Colonic mucosa (tissue), 4 donors: ENCODE measurements around the gene TNFSF12. TPM values are rescaled to one million over a fixed set of nuclear protein-coding genes. Genes with fewer than 3 reads are reported as not detected.
A peak's percentile ranks its signal among the peaks of the same experiment; 100 is the strongest.

ENCODE experiments used
- DNase-seq: peaks from one replicate; pipeline ENCODE4 v3.0.0-alpha.2; 2020
- H3K27ac ChIP-seq: fragments of 200-600 bp; one replicate; pipeline ENCODE4 v1.8.0; 2021
- H3K27me3 ChIP-seq: fragments of 200-600 bp; one replicate; pipeline ENCODE4 v1.8.0; 2021
- H3K36me3 ChIP-seq: fragments of 200-600 bp; one replicate; pipeline ENCODE4 v1.8.0; 2021
- H3K4me1 ChIP-seq: fragments of 200-600 bp; one replicate; pipeline ENCODE4 v1.8.0; 2021; ENCODE audit warnings: mild to moderate bottlenecking
- H3K4me3 ChIP-seq: fragments of 200-600 bp; one replicate; pipeline ENCODE4 v1.8.0; 2021
- H3K9ac ChIP-seq, 2 donors: one replicate each; pipeline ENCODE4 v1.7.0; 2013; ENCODE audit warnings: control low read depth in 2 of 2, low read depth in 2 of 2, low read length in 2 of 2
- H3K9me3 ChIP-seq: fragments of 200-600 bp; one replicate; pipeline ENCODE4 v1.8.0; 2021
- intact Hi-C: fragments of 100-400 bp; cut with DNase I; formaldehyde crosslinking; loops from one replicate; pipeline ENCODE4 v1.14.1; 2022
- total RNA-seq, 2 donors: library from RNA; stranded (reverse); fragmentation: NEBNext Ultra II Directional in 1 of 2; extraction: Animal tissue kit (Norgen Biotek cat#: 25700) in 1 of 2; gene quantifications; one replicate each; pipeline ENCODE4 v1.2.1, GENCODE V29; 2021
- TF ChIP-seq, protein P1 (sequence below): fragments of 200-600 bp; IDR thresholded peaks from one replicate; pipeline ENCODE4 v1.8.0; 2022; ENCODE audit warnings: antibody characterized with exemption, mild to moderate bottlenecking
- donor health status: healthy.
- donor health status: DM: no; HTN: no; CAD: no.
- donor health status: DM: no; HTN: no; CAD: no.

TNFSF12 gene
- total RNA-seq, 2 donors from 2014 or later = 11.4 to 18.3 TPM

DNA sequence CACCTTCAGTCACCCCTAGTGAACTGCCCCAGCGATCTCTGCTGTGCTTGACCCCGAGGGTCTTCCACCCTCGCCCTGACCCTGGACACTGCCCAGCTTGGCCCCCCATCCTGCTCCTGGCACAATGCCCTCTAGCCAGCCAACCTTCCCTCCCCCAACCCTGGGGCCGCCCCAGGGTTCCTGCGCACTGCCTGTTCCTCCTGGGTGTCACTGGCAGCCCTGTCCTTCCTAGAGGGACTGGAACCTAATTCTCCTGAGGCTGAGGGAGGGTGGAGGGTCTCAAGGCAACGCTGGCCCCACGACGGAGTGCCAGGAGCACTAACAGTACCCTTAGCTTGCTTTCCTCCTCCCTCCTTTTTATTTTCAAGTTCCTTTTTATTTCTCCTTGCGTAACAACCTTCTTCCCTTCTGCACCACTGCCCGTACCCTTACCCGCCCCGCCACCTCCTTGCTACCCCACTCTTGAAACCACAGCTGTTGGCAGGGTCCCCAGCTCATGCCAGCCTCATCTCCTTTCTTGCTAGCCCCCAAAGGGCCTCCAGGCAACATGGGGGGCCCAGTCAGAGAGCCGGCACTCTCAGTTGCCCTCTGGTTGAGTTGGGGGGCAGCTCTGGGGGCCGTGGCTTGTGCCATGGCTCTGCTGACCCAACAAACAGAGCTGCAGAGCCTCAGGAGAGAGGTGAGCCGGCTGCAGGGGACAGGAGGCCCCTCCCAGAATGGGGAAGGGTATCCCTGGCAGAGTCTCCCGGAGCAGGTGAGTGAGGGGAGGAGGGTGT lies 9.9 kb downstream of the TNFSF12 start, which contains the start of gene TNFSF13:
TNFSF13 (plus strand) TSS at position 207 of the 776 bp plus-strand sequence; CDS start at position 497, 290 bp downstream.
- peak within 1 kb of the TSS; percentile 43 for H3K4me3 ChIP-seq
- H3K27ac ChIP-seq = peak within 1 kb of the TSS; percentile 95
- TF ChIP-seq, protein P1, sequence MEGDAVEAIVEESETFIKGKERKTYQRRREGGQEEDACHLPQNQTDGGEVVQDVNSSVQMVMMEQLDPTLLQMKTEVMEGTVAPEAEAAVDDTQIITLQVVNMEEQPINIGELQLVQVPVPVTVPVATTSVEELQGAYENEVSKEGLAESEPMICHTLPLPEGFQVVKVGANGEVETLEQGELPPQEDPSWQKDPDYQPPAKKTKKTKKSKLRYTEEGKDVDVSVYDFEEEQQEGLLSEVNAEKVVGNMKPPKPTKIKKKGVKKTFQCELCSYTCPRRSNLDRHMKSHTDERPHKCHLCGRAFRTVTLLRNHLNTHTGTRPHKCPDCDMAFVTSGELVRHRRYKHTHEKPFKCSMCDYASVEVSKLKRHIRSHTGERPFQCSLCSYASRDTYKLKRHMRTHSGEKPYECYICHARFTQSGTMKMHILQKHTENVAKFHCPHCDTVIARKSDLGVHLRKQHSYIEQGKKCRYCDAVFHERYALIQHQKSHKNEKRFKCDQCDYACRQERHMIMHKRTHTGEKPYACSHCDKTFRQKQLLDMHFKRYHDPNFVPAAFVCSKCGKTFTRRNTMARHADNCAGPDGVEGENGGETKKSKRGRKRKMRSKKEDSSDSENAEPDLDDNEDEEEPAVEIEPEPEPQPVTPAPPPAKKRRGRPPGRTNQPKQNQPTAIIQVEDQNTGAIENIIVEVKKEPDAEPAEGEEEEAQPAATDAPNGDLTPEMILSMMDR = no peak
- intact Hi-C loops = no loop called here
- no peaks in the 10 kb centered on the region for H3K27me3 ChIP-seq
- DNase-seq = peak; percentile 80
- H3K9ac ChIP-seq = peak within 1 kb of the TSS; percentile 71 to 100
- no peaks in the 10 kb centered on the region for H3K9me3 ChIP-seq
- H3K36me3 ChIP-seq = no peaks in the 10 kb centered on the region
- peaks cover 25% of the 10 kb centered on the region for H3K4me1 ChIP-seq

DNA sequence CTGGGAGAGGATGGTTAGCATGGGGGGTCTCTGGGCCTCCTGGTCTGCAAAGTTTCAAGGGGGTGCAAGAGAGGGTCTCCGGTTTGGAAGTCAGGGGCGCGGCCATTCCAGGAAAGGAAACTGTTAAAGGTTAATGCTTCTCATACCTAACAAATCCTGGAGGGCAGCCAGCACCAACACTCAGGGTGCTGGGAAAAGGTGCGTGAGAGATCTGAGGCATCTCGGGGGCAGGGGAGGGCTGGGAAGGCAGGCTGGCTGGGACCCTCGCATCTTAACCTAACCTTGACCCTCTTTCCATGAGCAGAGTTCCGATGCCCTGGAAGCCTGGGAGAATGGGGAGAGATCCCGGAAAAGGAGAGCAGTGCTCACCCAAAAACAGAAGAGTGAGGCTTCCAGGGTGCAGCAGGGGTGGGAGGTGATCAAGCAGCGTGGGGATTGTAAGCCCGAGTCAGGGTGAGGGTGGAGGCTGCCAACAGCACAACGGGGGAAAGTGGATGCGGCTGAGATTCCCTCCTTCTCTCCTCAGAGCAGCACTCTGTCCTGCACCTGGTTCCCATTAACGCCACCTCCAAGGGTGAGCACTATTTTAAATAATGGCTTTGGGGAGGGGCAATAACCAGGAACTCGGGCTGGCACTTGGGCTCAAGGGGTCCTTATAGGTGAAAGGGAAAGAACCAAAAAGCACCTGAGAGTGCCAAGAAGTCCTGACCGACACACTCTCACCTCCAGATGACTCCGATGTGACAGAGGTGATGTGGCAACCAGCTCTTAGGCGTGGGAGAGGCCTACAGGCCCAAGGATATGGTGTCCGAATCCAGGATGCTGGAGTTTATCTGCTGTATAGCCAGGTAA lies 10.7 kb downstream of the TNFSF12 start:
- intact Hi-C loops = loop anchor here (2.0 to 10.0 kb wide), 2 partner anchors 45 to 205 kb away; partner anchors contain the start of genes KCTD11 and TMEM95

DNA sequence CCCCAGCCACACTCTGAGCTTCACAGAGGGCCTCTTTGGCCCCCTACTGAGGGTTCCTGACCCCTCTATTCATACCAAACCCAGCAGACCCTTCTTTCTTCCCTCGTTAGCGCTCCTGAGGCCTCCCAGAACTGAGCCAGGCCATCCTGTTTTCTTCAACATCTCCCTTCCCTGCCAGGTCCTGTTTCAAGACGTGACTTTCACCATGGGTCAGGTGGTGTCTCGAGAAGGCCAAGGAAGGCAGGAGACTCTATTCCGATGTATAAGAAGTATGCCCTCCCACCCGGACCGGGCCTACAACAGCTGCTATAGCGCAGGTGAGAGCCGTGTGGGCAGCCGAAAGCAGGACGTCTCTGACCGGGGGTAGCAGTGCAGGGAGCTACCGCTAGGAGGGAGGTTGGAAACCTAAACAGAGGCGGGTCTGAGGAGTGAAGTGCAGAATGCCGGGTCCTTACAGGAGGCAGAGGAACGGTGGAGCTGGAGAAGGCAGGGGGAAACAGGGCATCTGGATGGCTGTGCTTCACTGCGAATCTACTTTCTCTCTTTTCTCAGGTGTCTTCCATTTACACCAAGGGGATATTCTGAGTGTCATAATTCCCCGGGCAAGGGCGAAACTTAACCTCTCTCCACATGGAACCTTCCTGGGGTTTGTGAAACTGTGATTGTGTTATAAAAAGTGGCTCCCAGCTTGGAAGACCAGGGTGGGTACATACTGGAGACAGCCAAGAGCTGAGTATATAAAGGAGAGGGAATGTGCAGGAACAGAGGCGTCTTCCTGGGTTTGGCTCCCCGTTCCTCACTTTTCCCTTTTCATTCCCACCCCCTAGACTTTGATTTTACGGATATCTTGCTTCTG lies 11.5 kb downstream of the TNFSF12 start:
- H3K9ac ChIP-seq = peak overlapping the region; percentile 70 to 100
- intact Hi-C loops = loop anchor here (2.0 to 10.0 kb wide), 2 partner anchors 46 to 206 kb away; partner anchors contain the start of genes KCTD11 and TMEM95
- H3K4me3 ChIP-seq = peak overlapping the region; percentile 43
- H3K27ac ChIP-seq = peak overlapping the region; percentile 95
- DNase-seq = peak; percentile 87
- no peaks in the 10 kb centered on the region for H3K27me3 ChIP-seq
- peaks cover 25% of the 10 kb centered on the region for H3K4me1 ChIP-seq
- TF ChIP-seq, protein P1 = peak; percentile 47
- H3K36me3 ChIP-seq = no peaks in the 10 kb centered on the region
- no peaks in the 10 kb centered on the region for H3K9me3 ChIP-seq

More for the DNA sequence above, 10.7 kb downstream of the TNFSF12 start:
- Histone ChIP-seq H3K4me3 (peak overlapping the region; percentile 43), H3K27me3 (no peaks in the 10 kb centered on the region), H3K36me3 (no peaks in the 10 kb centered on the region), H3K27ac (peak overlapping the region; percentile 95), H3K4me1 (peaks cover 25% of the 10 kb centered on the region), H3K9ac (peak overlapping the region; percentile 71 to 100), H3K9me3 (no peaks in the 10 kb centered on the region)
- DNase-seq = peak; percentile 83
- TF ChIP-seq, protein P1 = no peak

DNA sequence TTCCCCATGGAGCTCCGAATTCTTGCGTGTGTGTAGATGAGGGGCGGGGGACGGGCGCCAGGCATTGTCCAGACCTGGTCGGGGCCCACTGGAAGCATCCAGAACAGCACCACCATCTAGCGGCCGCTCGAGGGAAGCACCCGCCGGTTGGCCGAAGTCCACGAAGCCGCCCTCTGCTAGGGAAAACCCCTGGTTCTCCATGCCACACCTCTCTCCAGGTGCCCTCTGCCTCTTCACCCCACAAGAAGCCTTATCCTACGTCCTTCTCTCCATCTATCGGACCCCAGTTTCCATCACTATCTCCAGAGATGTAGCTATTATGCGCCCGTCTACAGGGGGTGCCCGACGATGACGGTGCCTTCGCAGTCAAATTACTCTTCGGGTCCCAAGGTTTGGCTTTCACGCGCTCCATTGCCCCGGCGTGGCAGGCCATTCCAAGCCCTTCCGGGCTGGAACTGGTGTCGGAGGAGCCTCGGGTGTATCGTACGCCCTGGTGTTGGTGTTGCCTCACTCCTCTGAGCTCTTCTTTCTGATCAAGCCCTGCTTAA lies 12.2 kb downstream of the TNFSF12 start:
- Histone ChIP-seq H3K9me3 (no peaks in the 10 kb centered on the region), H3K27ac (peak overlapping the region; percentile 95), H3K4me3 (peak overlapping the region; percentile 95), H3K27me3 (no peaks in the 10 kb centered on the region), H3K36me3 (no peaks in the 10 kb centered on the region), H3K4me1 (peaks cover 25% of the 10 kb centered on the region), H3K9ac (peak overlapping the region; percentile 70 to 100)
- TF ChIP-seq, protein P1 = peak; percentile 79
- peak; percentile 97 for DNase-seq
- intact Hi-C loops = loop anchor here (2.0 to 10.0 kb wide), 2 partner anchors 46 to 206 kb away; partner anchors contain the start of genes KCTD11 and TMEM95
